Activated B cell treated with CpG ODN at 0.5 μM for 24 hours (primary cell): ENCODE data around the gene ELANE. TPM values are rescaled to one million over a fixed set of nuclear protein-coding genes. Genes with fewer than 3 reads are reported as not detected.

ENCODE experiments used
- ATAC-seq: fragments of 200-7000 bp; cut with Tn5 transposase; one replicate; pipeline ENCODE4 v1.10.0; 2021; ENCODE audit warnings: low read depth, mild to moderate bottlenecking, moderate library complexity
- CTCF ChIA-PET: fragments of 350-600 bp; sonication (Branson Sonifier 250); formaldehyde crosslinking; loops from one replicate; lab custom pipeline; 2021; ENCODE audit warnings: antibody characterized with exemption; lab: Charles Lee
- POLR2A ChIA-PET: fragments of 350-600 bp; sonication (Branson Sonifier 250); formaldehyde crosslinking; loops from one replicate; lab custom pipeline; 2021; ENCODE audit warnings: antibody characterized with exemption; lab: Charles Lee
- DNase-seq: peaks from one replicate; pipeline ENCODE4 v3.0.0; 2022
- H3K27ac Mint-ChIP-seq: one replicate; pipeline ENCODE4 v1.8.0; 2020; ENCODE audit warnings: mixed read lengths
- H3K27me3 Mint-ChIP-seq: one replicate; pipeline ENCODE4 v1.8.0; 2021; ENCODE audit warnings: mixed read lengths
- H3K36me3 Mint-ChIP-seq: one replicate; pipeline ENCODE4 v1.8.0; 2021; ENCODE audit warnings: low read depth, mixed read lengths
- H3K4me1 Mint-ChIP-seq: one replicate; pipeline ENCODE4 v1.8.0; 2021; ENCODE audit warnings: mixed read lengths
- H3K4me3 Mint-ChIP-seq: one replicate; pipeline ENCODE4 v1.8.0; 2020; ENCODE audit warnings: mild to moderate bottlenecking, mixed read lengths
- H3K9me3 Mint-ChIP-seq: one replicate; pipeline ENCODE4 v1.8.0; 2020; ENCODE audit warnings: mixed read lengths
- intact Hi-C: fragments of 100-400 bp; cut with micrococcal nuclease; formaldehyde crosslinking; loops from one replicate; pipeline ENCODE4 v1.15.1; 2024
- total RNA-seq: library from RNA; stranded (reverse); gene quantifications from 2 replicates; pipeline ENCODE4 v1.2.3, GENCODE V29; 2022
- TF ChIP-seq, protein P1 (sequence below): fragments of 200-600 bp; IDR thresholded peaks from one replicate; pipeline ENCODE4 v1.8.0; 2022; ENCODE audit warnings: antibody characterized with exemption, mild to moderate bottlenecking

The ELANE gene
- total RNA-seq, 1 donor from 2014 or later = not detected

DNA sequence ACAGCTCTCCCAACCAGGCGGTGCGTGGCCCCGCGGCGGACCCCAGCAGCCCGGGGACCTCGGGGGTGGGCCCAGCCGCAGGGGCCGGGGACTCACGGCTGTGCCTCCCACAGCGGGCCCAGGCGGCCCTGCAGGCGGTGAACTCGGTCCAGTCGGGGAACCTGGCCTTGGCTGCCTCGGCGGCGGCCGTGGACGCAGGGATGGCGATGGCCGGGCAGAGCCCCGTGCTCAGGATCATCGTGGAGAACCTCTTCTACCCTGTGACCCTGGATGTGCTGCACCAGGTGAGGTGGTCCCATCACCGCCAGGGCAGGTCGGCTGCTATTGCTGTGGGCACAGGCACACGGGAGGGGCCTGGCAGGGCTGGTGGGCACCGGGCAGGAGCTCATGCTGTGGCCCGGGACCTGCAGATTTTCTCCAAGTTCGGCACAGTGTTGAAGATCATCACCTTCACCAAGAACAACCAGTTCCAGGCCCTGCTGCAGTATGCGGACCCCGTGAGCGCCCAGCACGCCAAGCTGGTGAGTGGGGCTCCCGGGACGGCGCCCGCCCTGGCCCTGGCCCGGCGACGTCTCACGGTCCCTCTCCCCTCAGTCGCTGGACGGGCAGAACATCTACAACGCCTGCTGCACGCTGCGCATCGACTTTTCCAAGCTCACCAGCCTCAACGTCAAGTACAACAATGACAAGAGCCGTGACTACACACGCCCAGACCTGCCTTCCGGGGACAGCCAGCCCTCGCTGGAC lies 47.5 kb upstream of the ELANE start:
- no peak overlapping the region for H3K4me3 Mint-ChIP-seq
- H3K4me1 Mint-ChIP-seq = peaks cover 24% of the 10 kb centered on the region
- no peak overlapping the region for H3K27ac Mint-ChIP-seq
- ChIA-PET CTCF (no interaction called here), POLR2A (no interaction called here)
- DNase-seq (no peak), ATAC-seq (no peak)
- H3K27me3 Mint-ChIP-seq = no peaks in the 10 kb centered on the region
- peaks cover 64% of the 10 kb centered on the region for H3K36me3 Mint-ChIP-seq
- TF ChIP-seq, protein P1, sequence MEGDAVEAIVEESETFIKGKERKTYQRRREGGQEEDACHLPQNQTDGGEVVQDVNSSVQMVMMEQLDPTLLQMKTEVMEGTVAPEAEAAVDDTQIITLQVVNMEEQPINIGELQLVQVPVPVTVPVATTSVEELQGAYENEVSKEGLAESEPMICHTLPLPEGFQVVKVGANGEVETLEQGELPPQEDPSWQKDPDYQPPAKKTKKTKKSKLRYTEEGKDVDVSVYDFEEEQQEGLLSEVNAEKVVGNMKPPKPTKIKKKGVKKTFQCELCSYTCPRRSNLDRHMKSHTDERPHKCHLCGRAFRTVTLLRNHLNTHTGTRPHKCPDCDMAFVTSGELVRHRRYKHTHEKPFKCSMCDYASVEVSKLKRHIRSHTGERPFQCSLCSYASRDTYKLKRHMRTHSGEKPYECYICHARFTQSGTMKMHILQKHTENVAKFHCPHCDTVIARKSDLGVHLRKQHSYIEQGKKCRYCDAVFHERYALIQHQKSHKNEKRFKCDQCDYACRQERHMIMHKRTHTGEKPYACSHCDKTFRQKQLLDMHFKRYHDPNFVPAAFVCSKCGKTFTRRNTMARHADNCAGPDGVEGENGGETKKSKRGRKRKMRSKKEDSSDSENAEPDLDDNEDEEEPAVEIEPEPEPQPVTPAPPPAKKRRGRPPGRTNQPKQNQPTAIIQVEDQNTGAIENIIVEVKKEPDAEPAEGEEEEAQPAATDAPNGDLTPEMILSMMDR = no peak
- H3K9me3 Mint-ChIP-seq = no peaks in the 10 kb centered on the region
- intact Hi-C loops = no loop called here

DNA sequence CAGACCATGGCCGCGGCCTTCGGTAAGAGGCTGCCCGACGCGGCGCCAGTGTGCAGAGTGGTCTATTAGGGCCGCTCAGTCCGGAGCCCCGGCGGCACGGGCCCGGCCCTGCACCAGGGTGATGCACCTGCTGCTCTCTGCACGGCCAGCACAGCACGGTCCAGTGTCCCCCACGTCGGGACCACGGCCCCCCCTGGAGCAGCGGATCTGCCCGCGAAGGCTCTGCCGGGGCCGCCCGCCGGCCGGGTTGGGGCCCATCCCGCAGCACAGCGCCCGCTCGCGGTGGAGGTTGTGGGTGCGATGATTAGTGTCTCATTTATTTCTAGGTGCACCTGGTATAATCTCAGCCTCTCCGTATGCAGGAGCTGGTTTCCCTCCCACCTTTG lies 46.9 kb upstream of the ELANE start:
- no peak for DNase-seq
- CTCF ChIA-PET = no interaction called here
- Mint-ChIP-seq H3K4me1 (peaks cover 19% of the 10 kb centered on the region), H3K4me3 (no peak overlapping the region), H3K27me3 (no peaks in the 10 kb centered on the region), H3K27ac (no peak overlapping the region), H3K9me3 (no peaks in the 10 kb centered on the region), H3K36me3 (peaks cover 64% of the 10 kb centered on the region)
- no peak for ATAC-seq
- POLR2A ChIA-PET = no interaction called here
- TF ChIP-seq, protein P1 = no peak
- intact Hi-C loops = no loop called here

DNA sequence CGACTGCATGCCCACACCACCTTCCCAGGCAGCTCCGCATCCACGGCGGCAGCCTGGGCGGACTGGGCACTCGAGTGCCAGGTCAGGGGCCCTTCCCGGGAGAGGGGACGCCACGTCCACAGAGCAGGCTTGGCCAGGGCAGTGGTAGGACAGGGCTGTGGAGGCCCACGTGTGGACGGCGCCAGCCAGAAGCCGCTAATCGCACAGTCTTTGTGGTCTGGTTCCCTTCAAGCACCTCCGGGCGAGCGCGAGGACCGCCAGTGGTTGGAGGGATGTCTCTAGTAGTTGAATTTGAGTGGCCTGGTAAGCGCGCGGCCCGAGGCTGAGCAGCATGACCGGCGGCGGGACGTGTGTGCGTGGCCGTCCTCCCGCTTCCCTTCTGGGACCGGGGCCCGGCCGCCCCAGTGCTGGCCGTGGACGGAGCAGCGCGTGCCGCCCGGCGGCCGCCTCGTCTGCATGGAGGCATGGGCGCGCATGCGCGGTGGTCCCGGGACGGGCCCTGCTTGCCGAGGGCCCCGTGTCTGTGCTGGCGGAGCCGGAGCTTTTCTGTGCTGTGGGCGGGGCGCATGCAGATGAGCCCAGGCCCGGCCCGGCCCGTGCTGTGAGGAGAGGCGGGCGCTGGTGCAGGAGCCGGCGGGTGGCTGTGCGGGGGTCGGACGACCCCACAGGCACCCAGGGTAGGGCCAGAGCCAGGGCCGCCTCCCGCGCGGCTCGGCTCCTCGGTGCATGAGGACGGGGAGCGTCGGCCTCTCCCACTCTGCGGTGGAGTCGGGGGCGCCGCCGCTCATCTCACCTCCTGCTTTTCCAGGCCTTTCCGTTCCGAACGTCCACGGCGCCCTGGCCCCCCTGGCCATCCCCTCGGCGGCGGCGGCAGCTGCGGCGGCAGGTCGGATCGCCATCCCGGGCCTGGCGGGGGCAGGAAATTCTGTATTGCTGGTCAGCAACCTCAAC lies 46.2 kb upstream of the ELANE start:
- no peak overlapping the region for H3K27ac Mint-ChIP-seq
- ATAC-seq (no peak), DNase-seq (no peak)
- CTCF ChIA-PET = no interaction called here
- POLR2A ChIA-PET = no interaction called here
- peaks cover 13% of the 10 kb centered on the region for H3K4me1 Mint-ChIP-seq
- no peaks in the 10 kb centered on the region for H3K27me3 Mint-ChIP-seq
- TF ChIP-seq, protein P1 = no peak
- no peak overlapping the region for H3K4me3 Mint-ChIP-seq
- no peaks in the 10 kb centered on the region for H3K9me3 Mint-ChIP-seq
- intact Hi-C loops = no loop called here
- H3K36me3 Mint-ChIP-seq = peaks cover 65% of the 10 kb centered on the region

DNA sequence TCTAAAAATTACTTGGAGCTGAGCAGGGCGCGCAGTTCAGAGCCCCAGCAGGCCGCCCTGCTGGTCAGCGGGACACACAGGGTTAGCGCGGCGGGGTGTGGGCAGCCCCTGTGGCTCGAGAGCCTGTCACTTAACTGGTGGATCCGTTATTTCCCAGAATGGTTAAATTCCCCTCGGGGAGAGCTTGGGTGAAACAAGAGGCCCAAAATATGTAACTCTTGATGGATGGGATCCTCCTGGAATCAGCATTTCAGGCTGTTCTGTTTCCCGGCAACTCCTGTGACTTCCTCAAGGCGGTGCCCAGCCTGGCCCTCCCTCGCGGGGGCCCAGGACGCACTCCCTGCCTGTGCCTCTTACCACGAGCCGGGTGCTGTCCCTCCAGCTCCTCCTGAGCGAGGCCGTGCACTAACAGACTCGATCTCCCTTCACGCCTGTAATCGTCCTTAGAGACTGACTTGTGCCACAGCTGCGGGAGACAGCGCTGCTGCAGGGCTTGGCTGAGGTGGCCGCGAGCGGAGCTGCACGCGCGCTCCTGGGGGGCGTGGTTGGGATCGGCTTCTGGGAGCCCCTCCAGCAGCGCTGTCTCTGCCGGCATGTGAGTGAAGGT lies 45.2 kb upstream of the ELANE start:
- DNase-seq (no peak), ATAC-seq (no peak)
- Mint-ChIP-seq H3K36me3 (peaks cover 65% of the 10 kb centered on the region), H3K4me3 (no peak overlapping the region), H3K27me3 (no peaks in the 10 kb centered on the region), H3K4me1 (peaks cover 6% of the 10 kb centered on the region), H3K9me3 (no peaks in the 10 kb centered on the region), H3K27ac (no peak overlapping the region)
- ChIA-PET CTCF (no interaction called here), POLR2A (interaction anchor here (0.5 kb wide), 1 partner anchor 239 kb away, joined by 3 read pairs; no protein-coding TSS in a partner anchor)
- TF ChIP-seq, protein P1 = no peak
- intact Hi-C loops = no loop called here
